Tracheal epithelial cell (primary cell): ENCODE results near the gene OR2V2. TPM values are rescaled to one million over a fixed set of nuclear protein-coding genes. Genes with fewer than 3 reads are reported as not detected.

ENCODE experiments used
- total RNA-seq: library from RNA; depleted of rRNA; stranded (reverse); fragments of >200 nt; gene quantifications from 2 replicates; pipeline ENCODE4 v1.2.1, GENCODE V29; 2014

Gene OR2V2, protein sequence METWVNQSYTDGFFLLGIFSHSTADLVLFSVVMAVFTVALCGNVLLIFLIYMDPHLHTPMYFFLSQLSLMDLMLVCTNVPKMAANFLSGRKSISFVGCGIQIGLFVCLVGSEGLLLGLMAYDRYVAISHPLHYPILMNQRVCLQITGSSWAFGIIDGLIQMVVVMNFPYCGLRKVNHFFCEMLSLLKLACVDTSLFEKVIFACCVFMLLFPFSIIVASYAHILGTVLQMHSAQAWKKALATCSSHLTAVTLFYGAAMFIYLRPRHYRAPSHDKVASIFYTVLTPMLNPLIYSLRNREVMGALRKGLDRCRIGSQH
- not detected in 2 replicates for total RNA-seq

GRCh38 chr5:181146927-181147636 lies at the start of gene OR2V2:
Gene OR2V2, plus strand, starts transcription at chr5:181147586. Its CDS starts 7,357 bp downstream, at chr5:181154943.

GRCh38 chr5:181130832-181131496 lies 16.4 kb upstream of the OR2V2 start, which contains the start of gene OR2V1:
Gene OR2V1, minus strand, starts transcription at chr5:181131169. Its CDS starts 5,865 bp downstream, at chr5:181125304.

DNA sequence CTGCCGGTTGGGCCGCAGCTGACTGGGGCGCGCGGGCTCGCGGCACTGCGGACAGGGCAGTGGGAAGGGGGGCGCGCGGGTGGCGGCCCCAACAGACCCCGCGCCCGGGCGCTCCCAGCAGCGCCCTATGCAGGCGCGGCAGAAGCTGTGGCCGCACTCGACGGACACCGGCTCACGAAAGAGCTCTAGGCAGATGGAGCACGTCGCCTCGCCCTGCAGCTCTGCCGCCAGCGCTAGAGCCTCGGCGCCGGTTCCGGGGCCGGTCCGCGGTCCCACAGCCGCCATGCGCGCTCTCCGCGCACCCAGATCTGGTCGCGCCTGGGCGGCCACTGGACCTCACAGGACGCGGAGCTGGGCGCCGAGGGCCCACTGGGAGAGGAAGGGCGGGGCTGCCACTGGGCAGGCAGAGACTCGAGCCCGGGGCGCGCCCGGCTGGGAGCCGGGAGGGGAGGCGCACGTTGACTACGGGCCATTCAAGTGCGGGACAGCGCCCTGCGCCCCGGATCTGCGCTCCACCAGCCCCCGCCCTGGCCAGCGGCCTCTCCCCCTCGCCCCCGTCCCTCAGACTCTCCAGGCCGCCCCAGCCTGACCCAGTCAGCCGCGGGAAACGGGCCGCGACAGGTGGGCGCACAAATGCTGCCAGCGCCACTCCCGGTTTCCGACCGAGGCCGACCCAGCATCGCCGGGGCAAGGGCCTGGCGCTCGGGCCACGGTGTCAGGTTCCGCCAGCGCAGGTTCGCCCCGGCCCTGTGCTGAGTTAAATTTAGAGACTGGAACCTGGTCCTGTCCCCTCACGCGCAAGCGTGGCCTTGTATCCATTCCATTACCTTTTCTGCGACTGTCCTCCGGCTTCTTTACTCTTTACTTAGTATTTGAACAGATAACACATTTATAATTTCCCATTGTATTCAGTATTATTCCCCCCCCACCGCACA lies 57.7 kb downstream of the OR2V2 start, which contains the start of gene TRIM7:
TSS of gene TRIM7 (minus strand) at position 371 of the 935 bp plus-strand sequence. CDS start at position 285, 86 bp downstream.

Other genes with a start within 250 kb of the OR2V2 start
- 0.24 TPM in 1 of 2 replicates, not detected in the other for gene BTNL8, start 248.4 kb upstream of the OR2V2 start, total RNA-seq
- not detected in 2 replicates for gene BTNL3, start 158.7 kb upstream of the OR2V2 start, total RNA-seq
- gene BTNL9, start 107.3 kb upstream of the OR2V2 start, total RNA-seq: not detected in 2 replicates
- not detected in 2 replicates for gene OR2V1, start 16.4 kb upstream of the OR2V2 start, total RNA-seq
- gene TRIM7, start 57.6 kb downstream of the OR2V2 start, total RNA-seq: 28.2 and 43.3 TPM in 2 replicates
- gene TRIM41, start 75.7 kb downstream of the OR2V2 start, total RNA-seq: 5.8 and 14.7 TPM in 2 replicates
- gene RACK1, start 96.3 kb downstream of the OR2V2 start, total RNA-seq: 5,776 and 7,484 TPM in 2 replicates
- gene TRIM52, start 113.6 kb downstream of the OR2V2 start, total RNA-seq: 1.3 and 1.7 TPM in 2 replicates
- not detected in 2 replicates for gene OR4F3, start 219.7 kb downstream of the OR2V2 start, total RNA-seq